Activated CD8-positive, alpha-beta memory T cell treated with anti-CD3 and anti-CD28 coated beads, Interleukin-2, amount 10 ng/mL, durations not matched to agents 7 days and 5 days (primary cell): ENCODE results near the gene TARS1. TPM values are rescaled to one million over a fixed set of nuclear protein-coding genes. Genes with fewer than 3 reads are reported as not detected.

Experiments used
- ATAC-seq: fragments of 150-1000 bp; cut with Tn5 transposase; one replicate; pipeline ENCODE4 v1.10.0; 2021; ENCODE audit warnings: moderate library complexity
- CTCF ChIA-PET: fragments of 350-600 bp; sonication (Branson Sonifier 250); formaldehyde crosslinking; loops from one replicate; lab custom pipeline; 2021; ENCODE audit warnings: antibody characterized with exemption; lab: Charles Lee
- DNase-seq: peaks from one replicate; pipeline ENCODE4 v3.0.0-alpha.2; 2020
- H3K27ac Mint-ChIP-seq: one replicate; pipeline ENCODE4 v1.8.0; 2021; ENCODE audit warnings: mild to moderate bottlenecking, mixed read lengths
- H3K27me3 Mint-ChIP-seq: one replicate; pipeline ENCODE4 v1.8.0; 2021; ENCODE audit warnings: mixed read lengths
- H3K36me3 Mint-ChIP-seq: one replicate; pipeline ENCODE4 v1.8.0; 2021; ENCODE audit warnings: mild to moderate bottlenecking, mixed read lengths
- H3K4me1 Mint-ChIP-seq: one replicate; pipeline ENCODE4 v1.8.0; 2021; ENCODE audit warnings: mixed read lengths
- H3K4me3 Mint-ChIP-seq: one replicate; pipeline ENCODE4 v1.8.0; 2021; ENCODE audit warnings: mild to moderate bottlenecking, moderate library complexity, mixed read lengths
- H3K9me3 Mint-ChIP-seq: one replicate; pipeline ENCODE4 v1.8.0; 2022; ENCODE audit warnings: low read depth, mixed read lengths
- total RNA-seq, 2 experiments: library from RNA; stranded (reverse); gene quantifications; one replicate each; pipeline ENCODE4 v1.2.3, GENCODE V29; 2021

TARS1 gene
- total RNA-seq, 2 experiments from 2014 or later, result 157 to 240 TPM

GRCh38 chr5:33479311-33479710, 38.5 kb downstream of the TARS1 start:
- H3K4me3 Mint-ChIP-seq, result no peak overlapping the region
- DNase-seq (no peak), ATAC-seq (no peak)
- H3K36me3 Mint-ChIP-seq, result peaks cover 31% of the 10 kb centered on the region
- H3K27me3 Mint-ChIP-seq, result no peaks in the 10 kb centered on the region
- peaks cover 6% of the 10 kb centered on the region for H3K9me3 Mint-ChIP-seq
- no peak overlapping the region for H3K27ac Mint-ChIP-seq
- no peaks in the 10 kb centered on the region for H3K4me1 Mint-ChIP-seq
- CTCF ChIA-PET, result no interaction called here

- Mint-ChIP-seq H3K9me3 (no peaks in the 10 kb centered on the region), H3K4me1 (no peaks in the 10 kb centered on the region), H3K36me3 (peaks cover 16% of the 10 kb centered on the region), H3K4me3 (no peak overlapping the region), H3K27ac (no peak overlapping the region), H3K27me3 (no peaks in the 10 kb centered on the region)
- ATAC-seq, result no peak
- CTCF ChIA-PET, result no interaction called here
- DNase-seq, result no peak
Measured at GRCh38 chr5:33480876-33481275, 40.1 kb downstream of the TARS1 start.

- DNase-seq (no peak), ATAC-seq (no peak)
- H3K4me3 Mint-ChIP-seq, result no peak overlapping the region
- no peaks in the 10 kb centered on the region for H3K4me1 Mint-ChIP-seq
- CTCF ChIA-PET, result no interaction called here
- no peaks in the 10 kb centered on the region for H3K9me3 Mint-ChIP-seq
- H3K36me3 Mint-ChIP-seq, result peaks cover 4% of the 10 kb centered on the region
- H3K27ac Mint-ChIP-seq, result no peak overlapping the region
- H3K27me3 Mint-ChIP-seq, result no peaks in the 10 kb centered on the region
Measured at GRCh38 chr5:33482335-33482734, 41.6 kb downstream of the TARS1 start.

GRCh38 chr5:33487236-33487635, 46.5 kb downstream of the TARS1 start:
- H3K4me3 Mint-ChIP-seq, result no peak overlapping the region
- DNase-seq (no peak), ATAC-seq (no peak)
- CTCF ChIA-PET, result no interaction called here
- no peak overlapping the region for H3K27ac Mint-ChIP-seq
- no peaks in the 10 kb centered on the region for H3K27me3 Mint-ChIP-seq
- no peaks in the 10 kb centered on the region for H3K36me3 Mint-ChIP-seq
- H3K9me3 Mint-ChIP-seq, result no peaks in the 10 kb centered on the region
- no peaks in the 10 kb centered on the region for H3K4me1 Mint-ChIP-seq

GRCh38 chr5:33488558-33489355, 48.0 kb downstream of the TARS1 start:
- DNase-seq (no peak), ATAC-seq (no peak)
- Mint-ChIP-seq H3K27me3 (no peaks in the 10 kb centered on the region), H3K9me3 (no peaks in the 10 kb centered on the region), H3K4me1 (no peaks in the 10 kb centered on the region), H3K4me3 (no peak overlapping the region), H3K36me3 (no peaks in the 10 kb centered on the region), H3K27ac (no peak overlapping the region)
- CTCF ChIA-PET, result no interaction called here

- no peak overlapping the region for H3K4me3 Mint-ChIP-seq
- H3K27me3 Mint-ChIP-seq, result no peaks in the 10 kb centered on the region
- H3K4me1 Mint-ChIP-seq, result no peaks in the 10 kb centered on the region
- no peaks in the 10 kb centered on the region for H3K36me3 Mint-ChIP-seq
- H3K9me3 Mint-ChIP-seq, result no peaks in the 10 kb centered on the region
- CTCF ChIA-PET, result no interaction called here
- no peak overlapping the region for H3K27ac Mint-ChIP-seq
- ATAC-seq (no peak), DNase-seq (no peak)
Measured at GRCh38 chr5:33489481-33490067, 48.8 kb downstream of the TARS1 start.

- ATAC-seq (no peak), DNase-seq (no peak)
- Mint-ChIP-seq H3K36me3 (no peaks in the 10 kb centered on the region), H3K9me3 (no peaks in the 10 kb centered on the region), H3K4me1 (no peaks in the 10 kb centered on the region), H3K27ac (no peak overlapping the region), H3K27me3 (no peaks in the 10 kb centered on the region), H3K4me3 (no peak overlapping the region)
- CTCF ChIA-PET, result no interaction called here
Measured at GRCh38 chr5:33490071-33490665, 49.4 kb downstream of the TARS1 start.

GRCh38 chr5:33491941-33492340, 51.2 kb downstream of the TARS1 start:
- no peak for ATAC-seq
- DNase-seq, result no peak
- no peak overlapping the region for H3K4me3 Mint-ChIP-seq
- H3K36me3 Mint-ChIP-seq, result no peaks in the 10 kb centered on the region
- H3K9me3 Mint-ChIP-seq, result no peaks in the 10 kb centered on the region
- H3K27ac Mint-ChIP-seq, result no peak overlapping the region
- H3K4me1 Mint-ChIP-seq, result no peaks in the 10 kb centered on the region
- CTCF ChIA-PET, result no interaction called here
- no peaks in the 10 kb centered on the region for H3K27me3 Mint-ChIP-seq

- Mint-ChIP-seq H3K27ac (no peak overlapping the region), H3K36me3 (no peaks in the 10 kb centered on the region), H3K4me1 (no peaks in the 10 kb centered on the region), H3K9me3 (no peaks in the 10 kb centered on the region), H3K4me3 (no peak overlapping the region), H3K27me3 (no peaks in the 10 kb centered on the region)
- CTCF ChIA-PET, result no interaction called here
- DNase-seq, result no peak
- ATAC-seq, result no peak
Measured at GRCh38 chr5:33494466-33494865, 53.7 kb downstream of the TARS1 start.

GRCh38 chr5:33501260-33501659, 60.5 kb downstream of the TARS1 start:
- CTCF ChIA-PET, result no interaction called here
- no peaks in the 10 kb centered on the region for H3K9me3 Mint-ChIP-seq
- DNase-seq (no peak), ATAC-seq (no peak)
- H3K36me3 Mint-ChIP-seq, result no peaks in the 10 kb centered on the region
- no peak overlapping the region for H3K4me3 Mint-ChIP-seq
- H3K27ac Mint-ChIP-seq, result no peak overlapping the region
- no peaks in the 10 kb centered on the region for H3K4me1 Mint-ChIP-seq
- peaks cover 3% of the 10 kb centered on the region for H3K27me3 Mint-ChIP-seq

GRCh38 chr5:33501899-33502298, 61.1 kb downstream of the TARS1 start:
- Mint-ChIP-seq H3K4me1 (no peaks in the 10 kb centered on the region), H3K36me3 (no peaks in the 10 kb centered on the region), H3K4me3 (no peak overlapping the region), H3K27me3 (peaks cover 3% of the 10 kb centered on the region), H3K9me3 (no peaks in the 10 kb centered on the region), H3K27ac (no peak overlapping the region)
- CTCF ChIA-PET, result no interaction called here
- no peak for DNase-seq
- ATAC-seq, result no peak

GRCh38 chr5:33504570-33504969, 63.8 kb downstream of the TARS1 start:
- CTCF ChIA-PET, result no interaction called here
- Mint-ChIP-seq H3K4me3 (no peak overlapping the region), H3K27me3 (peaks cover 3% of the 10 kb centered on the region), H3K27ac (no peak overlapping the region), H3K9me3 (no peaks in the 10 kb centered on the region), H3K36me3 (no peaks in the 10 kb centered on the region), H3K4me1 (no peaks in the 10 kb centered on the region)
- ATAC-seq (no peak), DNase-seq (no peak)

- Mint-ChIP-seq H3K27ac (no peak overlapping the region), H3K4me3 (no peak overlapping the region), H3K4me1 (no peaks in the 10 kb centered on the region), H3K36me3 (no peaks in the 10 kb centered on the region), H3K9me3 (no peaks in the 10 kb centered on the region), H3K27me3 (peaks cover 5% of the 10 kb centered on the region)
- DNase-seq, result no peak
- ATAC-seq, result no peak
- CTCF ChIA-PET, result no interaction called here
Measured at GRCh38 chr5:33507426-33507825, 66.7 kb downstream of the TARS1 start.

GRCh38 chr5:33509036-33509435, 68.3 kb downstream of the TARS1 start:
- ATAC-seq (no peak), DNase-seq (no peak)
- Mint-ChIP-seq H3K4me3 (no peak overlapping the region), H3K4me1 (no peaks in the 10 kb centered on the region), H3K36me3 (no peaks in the 10 kb centered on the region), H3K27ac (no peak overlapping the region), H3K27me3 (peaks cover 5% of the 10 kb centered on the region), H3K9me3 (no peaks in the 10 kb centered on the region)
- CTCF ChIA-PET, result no interaction called here
